DOHH2 (cell line): Measurements from ENCODE around the gene NGEF.

Experiments
- H3F3A ChIP-seq: fragments of 200-600 bp; sonication (generic), shearing (Covaris generic); 2 replicates; pipeline ENCODE4 v1.6.0; 2016; ENCODE audit warnings: antibody characterized with exemption, mild to moderate bottlenecking; ENCODE audit not compliant: control insufficient read depth, insufficient read depth
- H3K27ac ChIP-seq: fragments of 200-600 bp; sonication (generic); 2 replicates; pipeline ENCODE4 v1.5.1; 2014; ENCODE audit warnings: low read depth, mild to moderate bottlenecking, low read length, moderate library complexity
- H3K27me3 ChIP-seq: fragments of 200-600 bp; sonication (generic); 2 replicates; pipeline ENCODE4 v1.6.1; 2014; ENCODE audit warnings: mild to moderate bottlenecking, low read length, mixed read lengths; ENCODE audit not compliant: control insufficient read depth
- H3K36me3 ChIP-seq: fragments of 200-600 bp; sonication (generic); 2 replicates; pipeline ENCODE4 v1.6.1; 2014; ENCODE audit warnings: mild to moderate bottlenecking, low read length, moderate library complexity, mixed read lengths; ENCODE audit not compliant: control insufficient read depth
- H3K4me1 ChIP-seq: fragments of 200-600 bp; sonication (generic); 2 replicates; pipeline ENCODE4 v1.6.1; 2014; ENCODE audit warnings: mild to moderate bottlenecking, low read length, mixed read lengths; ENCODE audit not compliant: control insufficient read depth
- H3K4me2 ChIP-seq: fragments of 200-600 bp; sonication (generic); 2 replicates; pipeline ENCODE4 v1.6.0; 2014; ENCODE audit warnings: mild to moderate bottlenecking, low read length, moderate library complexity
- H3K4me3 ChIP-seq: fragments of 200-600 bp; sonication (generic); 2 replicates; pipeline ENCODE4 v1.5.1; 2014; ENCODE audit warnings: mild to moderate bottlenecking, low read length, mixed read lengths
- H3K79me2 ChIP-seq: fragments of 200-600 bp; sonication (generic); 2 replicates; pipeline ENCODE4 v1.6.1; 2014; ENCODE audit warnings: mild to moderate bottlenecking, low read length, mixed read lengths; ENCODE audit not compliant: control insufficient read depth
- H3K9me2 ChIP-seq: fragments of 200-600 bp; sonication (generic); replicated peaks from 2 replicates; pipeline ENCODE4 v1.6.1; 2014; ENCODE audit warnings: mild to moderate bottlenecking, low read length, mixed read lengths; ENCODE audit not compliant: control insufficient read depth
- H3K9me3 ChIP-seq: fragments of 200-600 bp; sonication (generic); 2 replicates; pipeline ENCODE4 v1.6.1; 2014; ENCODE audit warnings: antibody characterized with exemption, low read length, mixed read lengths; ENCODE audit not compliant: control insufficient read depth, insufficient read depth
- H4K20me1 ChIP-seq: fragments of 200-600 bp; sonication (generic); 2 replicates; pipeline ENCODE4 v1.6.0; 2014; ENCODE audit warnings: low read depth, mild to moderate bottlenecking, antibody characterized with exemption, low read length, moderate library complexity; ENCODE audit not compliant: control insufficient read depth, insufficient read depth
- CTCF ChIP-seq: fragments of 200-600 bp; sonication (generic); IDR thresholded peaks from one replicate; pipeline ENCODE4 v1.5.1; 2014; ENCODE audit warnings: antibody characterized with exemption, mild to moderate bottlenecking, low read depth, low read length; ENCODE audit not compliant: poor library complexity, severe bottlenecking
- EZH2phosphoT487 ChIP-seq: fragments of 200-600 bp; sonication (generic); IDR thresholded peaks from 2 replicates; pipeline ENCODE4 v1.6.1; 2017; ENCODE audit warnings: borderline replicate concordance, mild to moderate bottlenecking, antibody characterized with exemption, low read length, moderate library complexity, mixed read lengths

NGEF gene

GRCh38 chr2:233003658-233004555 lies 9.1 kb downstream of the NGEF start:
- Histone ChIP-seq H3K4me1 (no peaks in the 10 kb centered on the region), H3K27me3 (no peaks in the 10 kb centered on the region; the same call in 1 of the 2 replicates), H3K27ac (no peak overlapping the region), H3K4me2 (no peak overlapping the region), H3K9me3 (no peaks in the 10 kb centered on the region), H3K79me2 (no peaks in the 10 kb centered on the region), H3F3A (no peaks in the 10 kb centered on the region), H3K36me3 (no peaks in the 10 kb centered on the region), H3K4me3 (no peak overlapping the region), H3K9me2 (no peaks in the 10 kb centered on the region), H4K20me1 (no peaks in the 10 kb centered on the region)
- no peak for TF ChIP-seq EZH2phosphoT487
- TF ChIP-seq CTCF, result no peak

- Histone ChIP-seq H3K9me2 (no peaks in the 10 kb centered on the region), H3K4me2 (no peak overlapping the region), H4K20me1 (no peaks in the 10 kb centered on the region), H3K27ac (no peak overlapping the region), H3K79me2 (no peaks in the 10 kb centered on the region), H3K4me1 (no peaks in the 10 kb centered on the region), H3K4me3 (no peak overlapping the region), H3K27me3 (no peaks in the 10 kb centered on the region; the same call in 1 of the 2 replicates), H3K36me3 (no peaks in the 10 kb centered on the region), H3K9me3 (no peaks in the 10 kb centered on the region), H3F3A (no peaks in the 10 kb centered on the region)
- TF ChIP-seq CTCF, result no peak
- no peak for TF ChIP-seq EZH2phosphoT487
These were observed 10.0 kb downstream of the NGEF start for GRCh38 chr2:233002829-233003657.

- no peak overlapping the region for H3K4me3 ChIP-seq
- no peaks in the 10 kb centered on the region for H3K4me1 ChIP-seq
- TF ChIP-seq EZH2phosphoT487 (no peak), CTCF (no peak)
- H3K27ac ChIP-seq, result no peak overlapping the region
- no peaks in the 10 kb centered on the region for H3K79me2 ChIP-seq
- no peaks in the 10 kb centered on the region for H3K9me2 ChIP-seq
- H3K4me2 ChIP-seq, result no peak overlapping the region
- no peaks in the 10 kb centered on the region for H3K9me3 ChIP-seq
- no peaks in the 10 kb centered on the region for H3K36me3 ChIP-seq
- no peaks in the 10 kb centered on the region for H4K20me1 ChIP-seq
- H3F3A ChIP-seq, result no peaks in the 10 kb centered on the region
- no peaks in the 10 kb centered on the region; the same call in 1 of the 2 replicates for H3K27me3 ChIP-seq
These were observed 11.9 kb downstream of the NGEF start for GRCh38 chr2:233000886-233001750.
